Lower leg skin (tissue), 3 donors: ENCODE measurements around the gene ARHGAP24.

Source experiments
- CTCF ChIP-seq, 3 donors: fragments of 450-650 bp; IDR thresholded peaks; one replicate each; pipeline ENCODE4 v1.5.1; 2016; ENCODE audit warnings: antibody characterized with exemption in 3 of 3, mild to moderate bottlenecking in 3 of 3, moderate library complexity in 2 of 3
- POLR2A ChIP-seq, 2 donors: fragments of 450-650 bp; IDR thresholded peaks; one replicate each; pipeline ENCODE4 v1.6.1; 2016 to 2017; ENCODE audit warnings: antibody characterized with exemption in 2 of 2, mild to moderate bottlenecking in 1 of 2, moderate library complexity in 1 of 2

GRCh38 chr4:85514117-85514516 is 39.2 kb downstream of the ARHGAP24 start:
- TF ChIP-seq POLR2A (IDR thresholded peaks at IDR 0.05) = no peak
- no peak for TF ChIP-seq CTCF (IDR thresholded peaks at IDR 0.05)
